ENCODE data around the gene ADGRB3. TPM values are rescaled to one million over a fixed set of nuclear protein-coding genes. Genes with fewer than 3 reads are reported as not detected.

The ADGRB3 gene
- total RNA-seq, 2 donors from 2014 or later, result not detected

DNA sequence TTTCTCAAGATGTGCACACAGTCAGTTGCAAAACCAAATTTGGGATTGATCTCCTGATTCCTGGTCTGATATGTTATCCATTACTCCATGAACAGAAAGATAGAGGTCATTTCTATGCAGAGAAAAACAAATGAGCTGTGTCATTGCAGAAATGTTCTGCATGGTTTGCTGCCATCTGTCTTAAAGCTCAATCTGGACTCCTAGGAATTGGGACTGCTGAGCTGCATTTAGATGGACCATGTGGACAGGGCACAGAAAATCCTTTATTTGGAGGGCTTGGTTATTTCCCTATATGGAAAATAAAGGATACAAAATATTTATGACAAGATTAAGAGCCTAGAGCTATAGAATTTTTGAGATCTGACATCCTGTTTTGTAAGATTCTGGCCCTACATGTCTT lies 91.3 kb downstream of the ADGRB3 start:
- no peaks in the 10 kb centered on the region for H3K27me3 Mint-ChIP-seq
- ATAC-seq, result no peak
- no peaks in the 10 kb centered on the region for H3K4me1 Mint-ChIP-seq (ENCODE audit: low read depth in 2 of 2)
- no peak overlapping the region for H3K27ac Mint-ChIP-seq
- H3K4me3 Mint-ChIP-seq, result no peak overlapping the region
- peaks cover 10% of the 10 kb centered on the region for H3K9me3 Mint-ChIP-seq
- no peaks in the 10 kb centered on the region for H3K36me3 Mint-ChIP-seq
- DNase-seq (ENCODE audit: low spot score), result no peak

DNA sequence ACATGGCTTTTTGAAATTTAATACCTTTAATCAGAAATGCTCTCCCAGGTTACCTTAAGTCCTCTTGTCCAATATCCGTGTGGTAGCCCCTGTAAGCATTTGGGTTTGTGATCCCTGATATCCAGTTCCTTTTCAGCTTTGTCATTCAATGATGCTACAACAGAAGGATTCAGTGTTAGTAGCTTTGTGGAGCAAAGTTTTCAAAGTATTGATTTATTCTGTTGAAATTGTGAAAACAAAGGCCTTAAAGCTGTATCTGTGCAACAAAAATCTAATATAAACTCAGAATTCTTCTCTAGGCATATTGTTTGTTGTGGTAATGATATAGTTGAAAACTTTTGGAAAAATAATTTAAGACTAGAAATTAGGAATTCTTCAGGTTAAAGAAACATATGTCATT lies 91.9 kb downstream of the ADGRB3 start:
- Mint-ChIP-seq H3K27ac (no peak overlapping the region), H3K27me3 (no peaks in the 10 kb centered on the region), H3K4me3 (no peak overlapping the region), H3K4me1 (ENCODE audit: low read depth in 2 of 2) (no peaks in the 10 kb centered on the region), H3K9me3 (peaks cover 10% of the 10 kb centered on the region), H3K36me3 (no peaks in the 10 kb centered on the region)
- ATAC-seq, result no peak
- DNase-seq (ENCODE audit: low spot score), result no peak

DNA sequence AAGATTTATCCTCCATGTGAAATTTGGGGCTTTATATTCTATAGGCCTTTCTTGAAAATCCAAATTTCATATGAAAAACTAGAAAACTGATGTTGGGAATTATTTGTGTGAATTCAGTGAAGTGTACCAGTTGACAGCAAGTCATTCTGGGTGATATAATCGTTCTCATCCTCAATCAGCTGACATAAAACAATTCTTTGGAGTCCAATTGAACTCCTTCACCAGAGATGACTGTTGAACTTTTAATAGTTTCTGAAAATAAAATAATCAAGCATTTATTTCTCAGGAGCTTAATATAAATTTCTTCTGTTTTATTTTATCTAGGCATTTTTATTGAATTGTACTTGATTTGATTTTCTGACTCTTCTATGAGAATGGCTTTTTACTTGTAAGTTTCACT lies 92.6 kb downstream of the ADGRB3 start:
- H3K4me3 Mint-ChIP-seq, result no peak overlapping the region
- H3K9me3 Mint-ChIP-seq, result peaks cover 10% of the 10 kb centered on the region
- no peaks in the 10 kb centered on the region for H3K27me3 Mint-ChIP-seq
- no peaks in the 10 kb centered on the region for H3K36me3 Mint-ChIP-seq
- no peak for ATAC-seq
- no peaks in the 10 kb centered on the region for H3K4me1 Mint-ChIP-seq (ENCODE audit: low read depth in 2 of 2)
- H3K27ac Mint-ChIP-seq, result no peak overlapping the region
- no peak for DNase-seq (ENCODE audit: low spot score)

DNA sequence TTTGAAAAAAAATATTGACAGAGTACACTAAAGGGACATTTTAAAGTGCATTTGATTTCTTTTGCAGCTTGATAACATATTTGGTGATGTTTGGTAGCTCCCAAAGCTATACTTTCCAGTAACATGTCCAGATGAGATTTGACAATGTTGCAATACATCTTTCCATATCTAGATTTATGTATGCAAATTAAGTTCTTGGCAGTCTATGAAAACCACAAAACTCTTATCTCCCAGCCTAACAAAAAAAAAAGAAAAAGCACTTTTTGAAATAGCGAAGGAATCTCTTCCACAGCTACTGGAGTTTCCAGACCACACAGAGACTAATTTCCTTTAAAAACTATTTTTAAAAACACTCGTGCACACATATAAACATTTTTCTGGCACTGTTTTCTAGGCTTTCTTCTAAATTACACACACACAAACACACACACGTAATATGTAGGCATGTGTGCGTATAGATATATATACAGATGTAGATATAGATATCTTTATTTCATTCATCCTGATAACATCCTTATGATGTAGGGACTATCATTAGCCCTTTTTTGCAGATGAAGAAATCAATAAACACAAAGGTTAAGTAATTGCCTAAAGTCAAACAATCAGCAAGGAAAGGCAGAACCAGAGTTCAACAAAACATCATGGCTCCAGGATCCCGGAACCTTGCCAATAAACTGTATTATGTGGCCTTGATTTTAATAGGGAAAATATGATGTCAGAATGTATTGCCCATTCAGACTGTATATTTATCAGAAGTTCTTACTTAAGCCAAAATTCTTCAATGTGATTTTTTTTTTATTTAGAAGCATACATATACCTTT lies 93.3 kb downstream of the ADGRB3 start:
- no peaks in the 10 kb centered on the region for H3K27me3 Mint-ChIP-seq
- ATAC-seq (no peak), DNase-seq (ENCODE audit: low spot score) (no peak)
- H3K4me1 Mint-ChIP-seq (ENCODE audit: low read depth in 2 of 2), result no peaks in the 10 kb centered on the region
- peaks cover 10% of the 10 kb centered on the region for H3K9me3 Mint-ChIP-seq
- H3K27ac Mint-ChIP-seq, result no peak overlapping the region
- H3K36me3 Mint-ChIP-seq, result no peaks in the 10 kb centered on the region
- H3K4me3 Mint-ChIP-seq, result no peak overlapping the region

DNA sequence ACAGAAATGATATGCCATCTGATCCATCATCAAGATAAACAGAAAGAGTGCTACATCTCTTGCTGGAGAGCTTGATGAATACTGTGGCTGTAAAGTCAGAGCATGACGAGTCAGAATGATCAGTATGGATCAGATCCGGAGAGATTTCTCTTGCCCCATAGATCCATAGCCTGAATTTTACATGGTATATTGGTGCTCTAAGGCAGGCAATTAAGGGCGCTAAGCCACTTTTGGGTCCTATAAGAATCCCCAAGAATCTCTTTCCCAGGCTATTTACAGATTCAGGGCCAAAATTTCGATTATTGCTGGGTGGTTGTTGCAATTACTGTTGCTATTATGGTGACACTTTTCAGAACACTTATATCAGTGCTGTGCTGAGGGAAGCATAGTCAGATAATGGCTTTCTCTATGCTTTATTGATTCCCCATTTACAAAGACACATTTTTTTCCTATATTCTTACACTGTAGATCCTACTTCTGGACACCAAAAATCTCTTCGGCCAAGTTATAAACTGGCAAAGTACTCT lies 94.4 kb downstream of the ADGRB3 start:
- ATAC-seq (no peak), DNase-seq (ENCODE audit: low spot score) (no peak)
- H3K4me3 Mint-ChIP-seq, result no peak overlapping the region
- H3K27ac Mint-ChIP-seq, result no peak overlapping the region
- no peaks in the 10 kb centered on the region for H3K27me3 Mint-ChIP-seq
- no peaks in the 10 kb centered on the region for H3K36me3 Mint-ChIP-seq
- H3K4me1 Mint-ChIP-seq (ENCODE audit: low read depth in 2 of 2), result no peaks in the 10 kb centered on the region
- H3K9me3 Mint-ChIP-seq, result peaks cover 12% of the 10 kb centered on the region

DNA sequence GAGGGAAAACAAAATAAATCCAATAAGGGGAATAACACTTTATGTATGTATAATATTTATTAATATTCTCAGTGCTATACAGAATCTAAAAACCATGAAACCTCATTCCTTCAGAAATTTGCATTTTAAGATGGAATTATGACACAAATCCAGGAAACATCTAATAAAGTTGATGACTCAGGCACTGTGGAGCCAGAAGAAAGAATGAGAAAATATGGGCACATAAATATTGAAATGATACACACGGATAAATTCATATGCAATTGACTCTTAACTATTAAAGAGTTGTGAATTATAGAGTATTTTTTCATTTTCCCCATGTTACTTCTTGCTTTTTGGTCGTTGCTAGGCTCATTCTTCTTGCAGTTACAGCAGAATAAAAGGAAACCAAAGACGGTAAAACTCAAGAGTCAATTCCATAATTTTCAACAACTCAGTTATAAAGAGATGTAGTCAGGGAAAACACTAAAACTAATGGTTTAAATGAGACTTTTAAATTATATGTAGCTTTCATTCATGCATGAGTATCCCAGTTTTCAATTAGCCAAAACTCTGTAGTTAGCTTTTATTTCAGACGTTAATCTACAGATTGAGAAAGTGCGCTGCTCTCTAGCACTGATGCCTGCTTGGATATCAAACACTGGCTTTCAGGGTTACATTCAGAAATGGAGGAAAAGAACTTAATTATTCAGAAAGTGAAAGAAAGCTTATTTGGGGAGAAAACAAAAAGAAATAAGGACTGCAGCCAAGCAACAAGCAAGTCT lies 95.4 kb downstream of the ADGRB3 start:
- ATAC-seq, result no peak
- Mint-ChIP-seq H3K4me1 (ENCODE audit: low read depth in 2 of 2) (no peaks in the 10 kb centered on the region), H3K9me3 (peaks cover 8% of the 10 kb centered on the region), H3K36me3 (no peaks in the 10 kb centered on the region), H3K27ac (no peak overlapping the region), H3K4me3 (no peak overlapping the region), H3K27me3 (no peaks in the 10 kb centered on the region)
- DNase-seq (ENCODE audit: low spot score), result no peak

DNA sequence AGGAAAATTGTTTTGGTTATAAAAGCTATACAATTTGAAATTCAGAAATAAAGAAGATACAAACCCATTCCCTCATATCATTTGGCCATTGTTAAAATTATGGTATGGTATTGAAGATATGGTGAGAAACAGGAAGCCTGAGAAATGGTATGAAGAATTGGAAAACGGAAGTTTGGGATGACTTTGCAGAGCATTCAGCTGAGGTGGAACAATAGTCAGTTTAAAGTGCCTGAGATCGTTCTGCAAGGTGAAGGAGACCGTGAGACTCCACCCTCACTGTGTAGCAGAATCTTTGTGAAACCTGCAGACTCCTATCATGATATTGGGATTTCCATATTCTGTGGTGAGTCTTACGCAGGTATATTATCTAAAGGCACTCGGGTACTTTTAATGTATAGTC lies 97.3 kb downstream of the ADGRB3 start:
- no peak for DNase-seq (ENCODE audit: low spot score)
- no peaks in the 10 kb centered on the region for H3K4me1 Mint-ChIP-seq (ENCODE audit: low read depth in 2 of 2)
- peaks cover 6% of the 10 kb centered on the region for H3K9me3 Mint-ChIP-seq
- no peaks in the 10 kb centered on the region for H3K27me3 Mint-ChIP-seq
- no peak overlapping the region for H3K27ac Mint-ChIP-seq
- ATAC-seq, result no peak
- H3K36me3 Mint-ChIP-seq, result no peaks in the 10 kb centered on the region
- H3K4me3 Mint-ChIP-seq, result no peak overlapping the region

DNA sequence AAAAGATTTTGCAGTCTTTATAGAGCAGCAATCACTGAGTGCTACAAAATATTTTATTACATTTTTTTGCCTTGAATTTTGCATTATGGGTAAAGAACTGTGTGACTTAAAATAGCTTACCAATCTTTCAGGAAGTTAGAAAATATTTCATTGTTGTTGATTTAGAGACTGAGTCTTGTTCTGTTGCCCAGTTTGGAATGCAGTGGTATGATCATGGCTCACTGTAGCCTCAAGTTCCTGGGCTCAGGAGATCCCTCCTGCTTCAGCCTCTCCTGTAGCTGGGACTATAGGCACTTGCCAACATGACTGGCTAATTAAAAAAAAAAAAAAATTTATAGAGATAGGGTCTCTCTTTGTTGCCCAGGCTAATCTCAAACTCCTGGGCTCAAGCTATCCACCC lies 100.8 kb downstream of the ADGRB3 start:
- Mint-ChIP-seq H3K4me1 (ENCODE audit: low read depth in 2 of 2) (no peaks in the 10 kb centered on the region), H3K27me3 (no peaks in the 10 kb centered on the region), H3K27ac (no peak overlapping the region), H3K9me3 (peaks cover 4% of the 10 kb centered on the region), H3K36me3 (no peaks in the 10 kb centered on the region), H3K4me3 (no peak overlapping the region)
- no peak for DNase-seq (ENCODE audit: low spot score)
- no peak for ATAC-seq

DNA sequence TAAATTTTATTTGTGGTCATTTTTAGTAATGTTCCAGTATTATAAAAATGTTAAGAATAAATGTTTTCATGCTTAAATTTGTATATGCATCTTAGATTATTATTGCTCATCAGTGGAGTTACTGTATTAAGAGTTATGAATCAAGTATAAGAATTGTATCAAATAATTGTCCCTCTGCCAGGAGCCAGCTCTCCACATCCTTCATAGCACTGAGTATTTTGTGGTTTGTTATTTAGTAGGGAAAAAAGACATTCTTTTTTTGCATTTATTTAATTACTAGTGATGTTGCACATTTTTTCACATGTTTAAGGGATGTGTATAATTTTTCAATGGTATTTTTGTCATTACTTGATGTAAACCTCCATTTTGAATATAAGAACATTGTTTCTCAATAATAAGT lies 102.0 kb downstream of the ADGRB3 start:
- ATAC-seq (no peak), DNase-seq (ENCODE audit: low spot score) (no peak)
- no peak overlapping the region for H3K27ac Mint-ChIP-seq
- H3K4me3 Mint-ChIP-seq, result no peak overlapping the region
- no peaks in the 10 kb centered on the region for H3K36me3 Mint-ChIP-seq
- peaks cover 3% of the 10 kb centered on the region for H3K9me3 Mint-ChIP-seq
- no peaks in the 10 kb centered on the region for H3K4me1 Mint-ChIP-seq (ENCODE audit: low read depth in 2 of 2)
- H3K27me3 Mint-ChIP-seq, result no peaks in the 10 kb centered on the region

DNA sequence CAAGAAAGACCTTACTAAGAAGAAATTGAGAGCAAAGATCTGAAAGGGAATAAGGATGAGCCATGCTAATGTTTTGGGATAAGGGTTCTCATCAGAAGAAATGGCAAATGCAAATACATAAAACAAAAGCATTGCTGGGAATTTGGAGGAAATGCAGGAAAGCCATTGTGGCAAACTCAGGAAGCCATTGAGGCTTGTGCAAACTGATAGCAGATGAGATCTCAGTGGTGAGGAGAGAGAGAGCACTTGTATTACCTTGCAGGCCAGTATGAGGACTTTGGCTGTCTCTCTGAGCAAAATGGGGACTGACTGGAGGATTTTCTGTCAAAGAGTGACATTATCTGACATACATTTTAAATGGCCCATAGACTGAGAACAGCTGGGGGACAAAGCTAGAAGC lies 103.0 kb downstream of the ADGRB3 start:
- no peaks in the 10 kb centered on the region for H3K36me3 Mint-ChIP-seq
- no peak overlapping the region for H3K27ac Mint-ChIP-seq
- ATAC-seq (no peak), DNase-seq (ENCODE audit: low spot score) (no peak)
- no peak overlapping the region for H3K4me3 Mint-ChIP-seq
- no peaks in the 10 kb centered on the region for H3K27me3 Mint-ChIP-seq
- H3K4me1 Mint-ChIP-seq (ENCODE audit: low read depth in 2 of 2), result no peaks in the 10 kb centered on the region
- peaks cover 3% of the 10 kb centered on the region for H3K9me3 Mint-ChIP-seq

DNA sequence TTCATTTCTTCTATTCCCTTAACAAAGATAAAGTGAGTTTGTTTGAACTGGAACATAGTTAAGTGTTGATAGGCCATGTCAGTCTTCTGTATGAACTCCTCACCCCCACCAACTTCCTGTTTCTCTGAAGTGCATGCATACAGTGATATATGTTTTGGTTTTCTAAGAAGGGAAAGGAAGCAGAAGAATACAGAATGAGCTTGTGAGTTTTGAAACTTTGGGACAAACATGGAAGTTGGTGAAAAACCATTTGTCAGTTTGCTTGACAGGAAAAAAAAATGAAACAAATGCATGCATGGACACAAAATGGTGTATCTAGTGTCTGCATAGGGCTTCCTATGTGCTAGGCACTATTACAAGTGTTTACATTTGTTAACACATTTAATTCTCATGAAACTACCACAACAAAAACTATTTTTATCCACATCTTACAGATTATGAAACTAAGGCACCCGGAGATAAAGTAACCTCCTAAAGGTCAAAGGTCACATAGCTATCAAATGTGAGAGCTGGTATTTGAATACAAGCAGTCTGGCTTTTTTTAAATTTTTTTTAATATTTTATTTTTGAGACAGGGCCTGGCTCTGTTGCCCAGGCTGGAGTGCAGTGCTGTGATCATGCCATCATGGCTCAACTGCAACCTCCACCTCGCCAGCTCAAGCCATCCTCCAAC lies 105.9 kb downstream of the ADGRB3 start:
- peaks cover 3% of the 10 kb centered on the region for H3K9me3 Mint-ChIP-seq
- no peak for ATAC-seq
- no peak overlapping the region for H3K27ac Mint-ChIP-seq
- no peak for DNase-seq (ENCODE audit: low spot score)
- no peaks in the 10 kb centered on the region for H3K27me3 Mint-ChIP-seq
- no peaks in the 10 kb centered on the region for H3K36me3 Mint-ChIP-seq
- no peak overlapping the region for H3K4me3 Mint-ChIP-seq
- H3K4me1 Mint-ChIP-seq (ENCODE audit: low read depth in 2 of 2), result no peaks in the 10 kb centered on the region

DNA sequence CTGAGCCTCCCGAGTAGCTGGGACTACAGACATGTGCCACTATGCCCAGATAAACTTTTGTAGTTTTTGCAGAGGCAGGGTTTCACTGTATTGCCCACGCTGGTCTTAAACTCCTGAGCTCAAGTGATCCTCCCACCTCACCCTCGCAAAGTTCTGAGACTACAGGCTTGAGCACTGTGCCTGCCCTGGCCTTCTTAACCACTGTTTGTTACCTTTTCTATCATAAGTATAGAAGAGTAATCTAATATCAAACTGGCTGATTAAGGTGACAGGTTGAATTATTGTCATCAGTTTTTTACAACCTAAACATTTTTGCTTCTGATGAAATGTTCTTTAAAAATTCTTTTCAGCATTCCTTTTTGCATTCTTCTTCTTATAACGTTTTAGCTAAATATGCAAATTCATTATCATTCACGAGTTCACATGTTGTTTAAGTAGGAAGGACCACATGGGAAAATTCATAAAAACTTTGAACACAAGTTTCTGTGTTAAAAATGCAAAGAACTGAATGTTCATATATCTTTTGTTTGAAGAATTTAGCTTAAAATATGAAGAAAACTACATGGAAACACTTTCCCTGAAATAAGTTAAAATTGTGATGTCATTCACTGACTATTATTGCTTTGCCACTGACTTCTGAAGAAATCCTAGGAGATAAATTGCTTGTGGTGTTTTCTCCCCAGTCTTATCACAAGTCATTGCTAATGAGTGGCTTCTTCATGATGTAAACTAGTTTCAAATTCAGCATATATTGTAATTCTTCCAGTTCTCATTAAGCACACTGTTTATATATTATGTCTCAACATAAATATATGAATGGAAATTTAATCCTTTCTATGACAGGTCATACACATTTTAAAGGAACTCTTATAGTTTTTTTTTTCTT lies 106.7 kb downstream of the ADGRB3 start:
- no peak overlapping the region for H3K27ac Mint-ChIP-seq
- no peaks in the 10 kb centered on the region for H3K36me3 Mint-ChIP-seq
- H3K4me1 Mint-ChIP-seq (ENCODE audit: low read depth in 2 of 2), result no peaks in the 10 kb centered on the region
- no peaks in the 10 kb centered on the region for H3K27me3 Mint-ChIP-seq
- H3K9me3 Mint-ChIP-seq, result peaks cover 8% of the 10 kb centered on the region
- DNase-seq (ENCODE audit: low spot score) (no peak), ATAC-seq (no peak)
- H3K4me3 Mint-ChIP-seq, result no peak overlapping the region

DNA sequence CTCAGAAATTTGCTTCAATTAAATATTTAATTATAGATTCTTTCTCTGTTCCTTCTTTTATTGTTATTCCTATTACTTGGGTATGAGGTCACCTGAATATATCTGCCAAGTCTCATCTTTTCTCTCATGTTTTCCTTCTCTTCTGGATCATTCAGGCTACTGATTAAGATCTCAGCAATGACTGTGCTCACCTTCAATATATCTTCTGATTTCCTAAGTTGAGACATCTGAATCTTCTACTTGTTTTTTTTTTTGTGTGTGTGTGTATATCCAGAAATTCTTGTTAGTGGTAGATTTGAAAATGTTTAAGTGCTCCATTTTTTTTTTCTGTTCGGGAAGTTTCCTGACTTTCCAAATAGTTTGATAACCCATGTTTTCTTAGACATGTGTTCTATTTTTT lies 108.0 kb downstream of the ADGRB3 start:
- no peaks in the 10 kb centered on the region for H3K27me3 Mint-ChIP-seq
- H3K4me1 Mint-ChIP-seq (ENCODE audit: low read depth in 2 of 2), result no peaks in the 10 kb centered on the region
- H3K36me3 Mint-ChIP-seq, result no peaks in the 10 kb centered on the region
- no peak for ATAC-seq
- no peak overlapping the region for H3K4me3 Mint-ChIP-seq
- no peak for DNase-seq (ENCODE audit: low spot score)
- H3K27ac Mint-ChIP-seq, result no peak overlapping the region
- peaks cover 12% of the 10 kb centered on the region for H3K9me3 Mint-ChIP-seq

Measured in natural killer cell treated with Interleukin-12 subunit alpha and Interleukin-12 subunit beta and Interleukin-15 and Interleukin-18, amount 100 ng/mL, for 72 hours (primary cell).